GM21423 (cell line): ENCODE data around the gene SPIRE1.
"Not testable (repeated sequence)": the region's sequence is repeated elsewhere in the genome, so short reads cannot be mapped to it uniquely, and the experiment has no call there.

Experiments used
- ATAC-seq: cut with Tn5 transposase; IDR thresholded peaks from one replicate; pipeline ENCODE4 v1.9.1; 2021; ENCODE audit warnings: mild to moderate bottlenecking, moderate library complexity; ENCODE audit not compliant: unreplicated experiment

Gene SPIRE1

DNA sequence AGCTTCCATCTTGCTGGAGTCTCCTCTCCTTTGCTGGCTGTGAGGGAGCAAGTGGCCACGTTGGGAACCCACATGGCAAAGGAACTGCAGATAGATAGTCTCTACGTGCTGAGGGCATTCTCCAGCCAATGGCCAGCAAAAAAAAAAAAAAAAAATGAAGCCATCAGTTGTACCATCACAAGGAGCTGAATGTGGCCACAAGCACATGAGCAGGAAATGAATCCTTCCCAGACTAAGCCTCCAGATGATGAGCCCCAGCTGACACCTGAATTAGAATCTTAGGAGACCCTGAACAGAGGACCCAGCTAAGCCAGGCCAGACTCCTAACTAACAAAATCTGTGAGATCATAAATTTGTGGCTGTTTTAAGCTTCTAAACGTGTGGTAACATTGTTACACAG is 57.9 kb downstream of the SPIRE1 start:
- ATAC-seq = no peak

DNA sequence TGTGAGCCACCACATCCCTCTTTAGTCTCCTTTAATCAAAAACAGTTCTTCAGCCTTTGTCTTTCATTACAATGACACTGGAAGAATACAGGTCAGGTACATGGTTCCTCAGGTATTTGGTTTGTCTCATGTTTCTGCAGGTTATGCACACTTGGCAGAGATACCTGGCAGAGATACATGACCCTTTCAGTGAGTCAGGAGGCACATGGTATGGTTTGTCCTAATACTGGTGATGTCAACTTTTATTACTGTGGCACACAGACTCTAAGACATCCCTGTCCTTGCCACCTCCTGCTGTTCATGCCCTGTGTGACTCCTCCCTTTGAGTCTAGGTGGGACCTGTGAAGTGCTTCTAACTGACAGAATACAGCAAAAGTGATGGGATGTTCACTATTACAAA is 58.4 kb downstream of the SPIRE1 start:
- ATAC-seq = no peak

DNA sequence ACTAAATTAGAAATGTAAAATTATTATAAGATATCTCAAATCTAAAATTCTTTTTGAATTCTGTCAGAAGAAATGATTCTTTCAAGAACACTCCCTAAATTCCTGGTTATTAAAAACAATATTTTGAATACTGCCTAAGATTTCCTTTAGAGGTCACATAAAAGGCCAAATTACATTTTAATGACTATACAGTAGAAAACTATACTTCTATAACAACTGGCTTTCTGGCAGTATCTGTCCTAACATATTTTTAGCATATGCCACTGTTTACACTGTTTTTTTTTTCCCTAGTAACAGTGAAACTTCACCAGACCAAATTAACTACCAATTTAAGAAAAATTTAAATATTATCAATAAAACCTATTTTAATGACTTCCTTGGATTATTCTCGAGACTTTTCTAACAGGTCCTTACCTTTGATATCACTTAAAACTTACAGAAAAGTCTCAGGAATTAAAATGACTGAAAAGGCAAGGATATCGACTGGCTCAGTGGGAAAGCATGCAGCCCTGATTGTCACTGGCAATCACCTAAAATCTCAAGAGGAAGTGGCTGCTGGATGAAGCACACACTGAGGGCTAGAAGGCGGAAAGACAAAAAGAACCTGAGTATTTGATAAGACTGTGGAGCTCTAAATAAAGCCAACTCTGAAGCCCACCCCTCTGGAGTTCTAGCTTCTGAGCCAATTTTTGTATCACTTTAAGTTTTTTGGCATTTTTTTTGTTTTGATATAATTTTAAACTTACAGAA is 59.6 kb downstream of the SPIRE1 start:
- ATAC-seq = no peak

DNA sequence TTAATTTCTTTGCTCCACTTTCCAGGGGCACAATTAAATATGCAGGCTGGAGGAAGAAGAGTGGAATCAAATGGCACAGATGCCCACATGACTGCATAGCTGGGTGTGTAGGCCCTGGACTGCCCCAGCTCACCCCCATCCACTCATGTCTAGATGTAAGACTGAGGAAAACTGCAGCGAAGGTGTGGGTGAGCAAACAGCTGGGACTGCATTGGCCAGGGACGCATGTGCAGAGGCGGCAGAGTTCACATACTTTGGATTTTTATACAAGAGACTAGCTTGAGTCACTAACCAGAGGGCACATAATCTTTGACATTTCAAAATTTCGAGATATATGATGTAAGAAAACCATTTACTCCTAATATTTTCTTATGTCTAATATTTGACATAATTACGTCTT is 60.1 kb downstream of the SPIRE1 start:
- no peak for ATAC-seq

DNA sequence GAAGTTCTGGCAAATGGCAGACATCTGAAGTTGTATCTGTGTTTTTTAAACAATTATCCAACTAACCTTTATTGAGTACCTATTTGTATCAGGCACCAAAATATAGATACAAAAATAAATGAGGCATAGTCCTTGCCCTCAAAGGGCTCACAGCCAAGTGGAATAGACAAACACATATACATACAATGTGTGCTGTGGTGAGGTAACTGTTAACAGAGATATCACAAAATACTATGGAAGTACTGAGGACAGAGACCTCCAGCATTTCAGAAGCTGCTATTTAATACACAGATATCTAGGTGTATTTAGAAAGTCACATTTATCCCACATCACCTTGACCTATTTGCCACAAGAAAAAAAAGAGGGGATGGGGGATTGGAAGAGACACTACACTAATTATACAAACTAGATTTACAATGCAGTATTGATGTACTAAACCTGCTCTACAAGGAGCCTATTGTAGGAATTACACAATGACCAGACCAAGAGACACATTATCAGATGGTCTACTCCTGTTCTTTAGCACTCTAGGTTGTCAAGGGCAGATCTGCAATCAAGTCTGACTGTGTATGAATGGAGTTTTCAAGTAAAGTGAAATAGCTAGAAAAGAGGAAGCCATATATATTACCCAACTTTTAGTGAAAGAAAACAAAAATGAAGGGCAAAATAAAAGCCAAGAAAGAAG is 62.2 kb downstream of the SPIRE1 start:
- no peak for ATAC-seq

DNA sequence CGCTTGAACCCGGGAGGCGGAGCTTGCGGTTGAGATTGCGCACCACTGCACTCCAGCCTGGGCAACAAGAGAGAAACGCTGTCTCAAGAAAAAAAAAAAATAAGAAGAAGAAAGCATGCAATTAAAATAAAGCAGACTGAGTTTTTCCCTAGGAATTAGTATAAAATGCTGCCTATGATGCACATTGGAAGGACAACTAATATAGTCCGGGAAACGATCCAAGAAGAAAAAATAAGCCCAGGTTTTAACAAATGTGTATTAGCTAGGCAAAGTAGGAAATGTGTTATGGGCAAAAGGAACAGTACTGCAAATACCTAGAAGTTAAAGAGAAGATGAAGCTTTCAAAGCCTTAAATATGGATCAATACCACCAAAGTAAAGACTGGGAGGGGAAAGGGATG is 64.0 kb downstream of the SPIRE1 start:
- no peak for ATAC-seq

DNA sequence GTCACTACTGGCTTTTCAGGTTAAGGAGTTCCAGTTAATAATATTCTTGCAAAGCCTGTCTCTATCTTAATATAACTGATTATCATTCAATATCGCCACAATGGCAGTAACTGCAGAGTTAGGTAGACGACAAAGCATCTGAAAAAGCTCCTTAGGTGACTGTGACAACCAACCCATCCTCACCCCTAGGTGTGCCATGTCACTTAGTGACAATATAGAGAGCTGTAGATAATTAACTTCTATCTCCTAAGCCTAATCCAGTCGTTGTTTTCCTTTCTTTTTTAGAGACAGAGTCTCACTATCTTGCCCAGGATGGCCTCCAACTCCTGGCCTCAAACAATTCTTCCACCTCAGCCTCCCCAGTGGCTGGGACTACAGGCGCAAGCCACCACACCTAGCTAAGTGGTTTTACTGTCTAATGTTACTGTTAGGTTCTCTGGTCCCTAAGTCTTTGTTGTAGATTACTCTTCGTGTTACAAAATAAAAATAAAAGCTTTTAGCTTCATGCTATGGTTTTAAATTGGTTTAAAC is 65.2 kb downstream of the SPIRE1 start:
- no peak for ATAC-seq

DNA sequence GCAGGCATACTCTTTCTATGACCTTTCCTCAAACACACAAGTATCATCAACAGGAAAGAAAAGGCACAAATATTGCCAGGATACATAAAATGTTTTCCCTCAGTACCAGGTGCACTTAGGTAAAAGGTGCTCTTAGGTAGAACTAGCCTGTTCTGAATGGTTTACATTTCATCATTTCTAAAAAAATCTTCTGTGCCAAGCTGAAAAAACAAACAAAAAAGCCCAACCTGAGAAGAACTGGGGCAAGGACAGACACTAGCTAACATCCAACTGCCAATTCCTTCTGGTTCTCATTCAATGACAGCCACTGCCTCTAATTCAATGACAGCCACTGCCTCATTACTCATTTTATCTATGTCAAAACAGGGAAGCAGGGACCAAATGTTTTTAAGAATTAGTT is 68.5 kb downstream of the SPIRE1 start:
- no peak for ATAC-seq

DNA sequence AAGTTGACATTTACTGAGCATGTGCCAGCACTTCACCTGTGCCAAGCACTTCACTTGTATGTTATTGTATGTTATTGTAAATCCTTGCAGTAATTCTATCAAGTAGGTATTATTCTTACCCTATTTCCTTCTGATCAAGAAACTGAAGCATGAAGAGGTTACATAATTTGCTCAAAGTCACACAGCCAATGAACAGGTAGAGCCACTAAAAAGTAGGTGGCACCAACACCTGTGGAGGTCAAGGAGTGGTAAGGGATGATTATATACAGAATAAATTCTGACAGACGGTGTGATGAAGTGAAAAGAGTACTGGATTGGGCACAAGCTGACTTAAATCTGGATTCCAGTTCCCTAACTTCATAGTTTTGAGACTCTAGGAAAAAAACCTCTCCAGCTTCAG is 71.0 kb downstream of the SPIRE1 start:
- ATAC-seq = no peak

DNA sequence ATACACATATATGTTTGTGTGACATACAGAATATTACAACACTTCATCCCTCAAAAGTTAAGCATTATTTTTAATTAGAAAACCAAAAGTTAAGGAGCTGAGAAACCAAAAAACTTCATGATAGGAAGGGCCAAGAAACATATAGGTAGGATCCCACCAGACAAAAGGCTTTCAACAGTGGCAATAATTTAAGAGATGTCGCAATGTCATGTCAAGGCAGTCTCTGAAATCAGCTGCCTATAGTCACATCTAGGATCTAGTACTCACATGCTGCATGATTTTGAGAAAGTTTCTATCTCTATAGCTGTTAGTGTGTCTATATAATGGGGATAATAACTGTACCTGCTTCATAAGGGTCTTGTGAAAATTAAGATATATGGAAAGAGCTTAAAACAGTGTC is 72.7 kb downstream of the SPIRE1 start:
- no peak for ATAC-seq

DNA sequence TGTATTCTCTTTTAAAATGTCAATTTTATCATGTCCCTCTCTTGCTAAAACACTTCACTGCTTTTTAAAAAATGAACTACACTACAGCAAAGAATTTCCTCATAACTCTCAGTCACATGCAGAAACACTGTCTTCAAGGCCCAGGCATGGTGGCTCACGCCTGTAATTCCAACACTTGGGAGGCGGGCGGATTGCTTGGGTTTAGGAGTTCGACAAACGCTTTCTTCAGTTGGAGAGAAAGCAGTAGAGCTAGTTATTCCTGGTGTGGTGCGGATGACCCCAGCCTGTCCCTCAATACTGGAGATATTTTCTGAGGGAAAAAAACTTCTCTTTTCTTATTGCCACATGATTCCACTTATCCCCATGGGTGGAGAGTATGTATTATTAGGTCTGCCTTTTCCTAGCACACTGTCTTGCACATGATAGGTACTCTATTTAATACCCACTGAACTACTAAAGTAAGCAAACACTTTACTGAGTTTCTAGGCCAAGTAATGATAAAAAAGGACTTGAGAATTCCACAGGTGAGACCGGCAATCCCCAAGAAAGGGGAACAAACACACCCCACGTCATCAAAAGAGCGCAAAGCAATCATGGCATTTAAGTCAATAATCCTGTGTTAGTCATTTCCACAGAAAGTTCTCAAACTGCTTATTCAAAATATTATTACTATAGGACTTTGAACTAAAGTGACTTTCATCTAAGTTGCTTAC is 77.1 kb downstream of the SPIRE1 start:
- ATAC-seq = no peak

DNA sequence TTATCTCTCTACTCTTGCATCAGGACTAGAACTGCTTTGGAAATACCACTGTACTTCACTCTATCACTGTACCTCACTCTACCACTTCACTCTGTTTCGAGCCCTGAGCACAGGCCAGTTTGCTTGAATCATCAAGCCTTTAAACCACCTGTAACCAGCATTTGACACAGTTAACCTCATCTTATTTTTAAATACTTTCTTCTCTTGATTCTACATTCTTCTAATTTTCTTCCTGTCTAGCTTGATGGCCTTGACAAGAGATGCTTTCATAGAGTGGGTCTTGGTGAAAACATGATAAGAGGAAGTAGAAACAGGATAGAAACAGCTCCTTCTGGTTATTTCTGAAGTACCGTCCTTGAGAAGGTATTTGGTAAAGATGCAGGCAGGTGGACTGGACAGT is 78.1 kb downstream of the SPIRE1 start:
- no peak for ATAC-seq

DNA sequence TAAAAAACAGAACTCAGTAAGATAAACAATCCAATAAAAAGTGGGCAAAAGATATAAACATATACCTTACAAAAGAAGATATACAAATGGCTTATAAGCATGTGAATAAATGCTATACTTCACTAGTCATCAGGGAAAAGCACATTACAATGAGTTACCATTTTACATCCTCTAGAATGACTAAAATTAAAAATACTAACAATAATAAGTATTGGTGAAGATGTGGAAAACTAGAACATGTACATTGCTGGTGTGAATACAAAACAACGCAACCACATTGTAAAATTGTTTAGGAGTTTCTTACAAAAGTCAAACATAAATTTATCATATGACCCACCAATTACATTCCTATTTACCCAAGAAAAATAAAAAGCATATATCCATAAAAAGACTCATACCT is 80.1 kb downstream of the SPIRE1 start:
- ATAC-seq = no peak

DNA sequence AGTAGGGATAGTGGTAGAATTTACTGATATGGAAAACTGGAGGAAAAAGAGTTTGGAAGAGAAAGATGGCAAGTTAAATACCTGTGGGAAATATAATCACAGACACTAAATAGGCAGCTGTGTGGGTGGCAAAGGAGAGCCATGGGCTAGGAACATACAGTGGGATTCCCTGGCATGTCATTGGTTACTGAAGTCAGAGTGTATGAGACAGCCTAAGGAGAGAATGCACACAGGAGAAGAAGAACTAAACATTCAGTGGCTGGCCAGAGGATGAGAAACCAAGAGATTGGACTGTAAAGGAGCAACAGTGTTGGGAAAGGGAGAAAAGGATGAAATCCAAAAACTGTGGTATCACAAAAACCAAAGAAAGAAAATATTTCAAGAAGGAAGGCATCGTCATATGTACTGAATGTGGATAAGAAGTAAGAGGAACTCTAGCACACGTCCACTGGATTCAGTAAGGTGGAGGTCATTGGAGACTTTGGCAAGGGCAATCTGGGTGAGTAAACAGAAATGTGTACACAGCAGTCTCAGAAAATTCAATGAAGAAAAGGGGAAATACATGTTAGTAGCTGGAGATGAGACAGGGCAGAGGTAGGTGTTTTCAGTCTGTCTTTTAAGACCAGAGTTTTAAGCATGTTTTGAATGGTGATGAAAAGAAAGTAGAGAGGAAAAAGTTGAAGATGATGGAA is 83.3 kb downstream of the SPIRE1 start:
- no peak for ATAC-seq

DNA sequence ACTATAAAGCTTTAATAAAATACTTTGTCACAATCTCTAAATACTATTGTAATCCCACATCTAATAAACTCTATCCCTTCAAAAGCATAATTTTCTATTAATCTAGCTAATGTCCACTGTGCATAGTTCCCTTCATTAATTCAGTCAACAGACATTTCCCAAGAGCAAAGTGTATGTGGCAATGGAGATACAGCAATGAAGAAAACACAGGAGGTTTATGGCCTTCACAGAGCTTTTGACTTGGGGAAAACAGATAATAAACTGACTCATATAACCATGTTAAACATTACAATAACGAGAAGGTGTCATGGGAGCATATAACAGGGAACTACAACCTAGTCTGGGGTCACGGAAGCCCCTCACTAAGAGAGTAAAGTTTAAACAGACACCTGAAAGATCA is 86.3 kb downstream of the SPIRE1 start:
- ATAC-seq = no peak

DNA sequence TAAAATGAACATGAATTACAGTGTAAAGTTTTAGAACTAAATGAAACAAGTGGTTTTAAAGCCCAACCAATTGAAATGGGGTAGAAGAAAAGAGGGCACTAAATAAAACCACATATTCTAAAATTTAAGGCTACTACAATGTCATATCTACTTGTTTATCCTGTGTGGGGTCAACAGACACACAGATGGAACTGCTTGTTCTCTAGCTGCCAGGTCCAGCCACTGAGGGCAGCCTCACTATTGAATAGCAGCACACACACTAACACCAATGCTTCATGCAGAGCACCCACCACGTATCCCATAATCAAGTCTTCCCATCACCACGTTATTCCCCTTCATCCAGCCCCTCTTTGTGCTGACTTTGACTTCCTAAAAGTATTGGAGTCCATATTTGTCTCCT is 88.1 kb downstream of the SPIRE1 start:
- ATAC-seq = no peak

DNA sequence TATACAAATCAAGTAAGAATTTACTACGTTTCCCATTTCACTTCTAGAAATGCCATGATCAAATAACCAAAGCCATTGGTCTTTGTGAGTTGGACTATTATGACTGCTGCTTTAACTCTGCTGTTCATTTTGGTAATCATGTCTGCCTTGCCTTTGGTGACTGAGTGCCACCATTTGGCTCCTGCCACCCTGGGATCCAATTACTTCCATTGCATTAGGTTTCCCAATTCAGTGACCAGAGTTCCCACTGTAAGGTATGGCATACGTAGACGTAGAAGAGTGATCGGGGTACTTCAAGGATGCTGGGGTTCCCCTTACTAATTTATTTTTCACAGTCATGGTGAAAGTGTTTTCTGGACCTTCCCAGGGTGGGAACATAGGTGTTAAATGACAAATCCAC is 90.1 kb downstream of the SPIRE1 start:
- no peak for ATAC-seq

DNA sequence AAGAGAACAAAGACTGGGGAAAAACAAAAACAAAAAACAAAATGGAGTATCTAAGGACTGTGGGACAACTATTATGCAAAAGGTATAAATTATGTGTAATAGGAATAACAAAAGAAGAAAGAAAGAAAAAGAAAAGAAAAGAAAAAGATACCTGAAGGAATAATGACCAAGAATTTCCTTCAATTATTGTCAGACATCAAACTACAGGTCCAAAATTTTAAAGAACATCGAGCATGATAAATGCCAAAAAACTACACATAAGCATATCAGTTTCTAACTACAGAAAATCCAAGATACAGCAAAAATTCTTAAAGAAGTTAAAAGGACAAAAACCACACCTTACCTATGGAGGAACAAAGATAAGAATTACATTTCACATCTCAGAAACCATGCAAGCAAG is 93.0 kb downstream of the SPIRE1 start:
- no peak for ATAC-seq

DNA sequence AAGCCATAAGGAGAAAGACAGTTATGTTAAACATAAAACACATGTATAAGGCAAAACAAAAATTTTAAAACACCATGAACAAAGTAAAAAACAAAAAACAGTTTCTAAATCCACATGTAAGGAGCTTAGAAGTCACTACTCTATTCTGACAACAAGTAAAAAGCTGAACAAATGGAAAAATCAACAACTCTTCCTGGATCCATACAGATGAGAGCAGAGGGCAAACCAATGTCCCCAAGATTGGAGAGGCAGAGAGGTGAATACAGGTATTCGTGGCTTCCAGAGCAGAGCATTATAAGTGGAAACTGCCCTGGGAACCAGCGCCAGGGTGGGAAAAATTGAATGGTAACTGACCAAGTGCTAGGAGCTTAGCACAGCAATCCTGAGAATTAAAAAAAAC is 93.5 kb downstream of the SPIRE1 start:
- ATAC-seq = no peak

DNA sequence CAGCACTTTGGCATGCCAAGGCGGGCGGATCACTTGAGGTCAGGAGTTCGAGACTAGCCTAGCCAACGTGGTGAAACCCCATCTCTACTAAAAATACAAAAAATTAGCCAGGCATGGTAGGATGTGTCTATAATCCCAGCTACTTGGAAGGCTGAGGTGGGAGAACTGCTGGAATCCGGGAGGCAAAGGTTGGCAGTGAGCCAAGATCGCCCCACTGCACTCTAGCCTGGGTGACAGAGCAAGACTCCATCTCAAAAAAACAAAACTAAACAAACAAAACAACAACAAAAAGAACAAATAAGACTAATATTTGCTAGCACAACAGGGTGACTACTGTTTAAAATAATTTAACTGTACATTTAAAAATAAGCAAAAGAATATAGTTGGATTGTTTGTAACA is 97.3 kb downstream of the SPIRE1 start:
- ATAC-seq = not testable (repeated sequence)

DNA sequence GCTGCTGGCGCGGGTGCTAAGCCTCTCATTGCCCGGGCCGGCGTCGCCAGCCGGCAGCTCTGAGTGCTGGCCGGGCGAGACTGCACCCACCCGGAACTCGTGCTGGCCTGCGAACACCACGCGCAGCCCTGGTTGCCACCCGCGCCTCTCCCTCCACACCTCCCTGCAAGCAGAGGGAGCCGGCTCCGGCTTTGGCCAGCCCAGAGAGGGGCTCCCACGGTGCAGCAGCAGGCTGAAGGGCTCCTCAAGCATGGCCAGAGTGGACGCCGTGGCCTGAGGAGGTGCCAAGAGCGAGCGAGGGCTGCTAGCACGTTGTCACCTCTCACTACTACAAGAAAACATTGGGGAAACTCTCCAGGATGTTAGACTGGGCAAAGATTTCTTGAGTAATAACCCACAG is 98.6 kb downstream of the SPIRE1 start:
- no peak for ATAC-seq
